HepG2 (cell line): Measurements from ENCODE around the gene ANXA6. TPM values are rescaled to one million over a fixed set of nuclear protein-coding genes. Genes with fewer than 3 reads are reported as not detected.

Experiments used
- ATAC-seq: fragments of 200-7000 bp; cut with Tn5 transposase; 3 replicates; pipeline ENCODE4 v1.9.1; 2020; ENCODE audit warnings: mild to moderate bottlenecking, moderate library complexity
- BruUV-seq: library from RNA; stranded (reverse); fragments of 400-500 nt; replicated peaks from 2 replicates; lab custom pipeline; 2021; lab: Mats Ljungman, UMichigan
- CTCF ChIA-PET: fragments of 300-600 bp; formaldehyde crosslinking; extraction: SDS; loops from one replicate; lab custom pipeline; 2021; ENCODE audit warnings: low total read pairs, inconsistent platforms, low intra/inter-chr PET ratio; lab: Yijun Ruan, JAX
- POLR2A ChIA-PET: fragments of 350-600 bp; sonication (Branson Sonifier 250); formaldehyde crosslinking; loops from one replicate; lab custom pipeline; 2020; ENCODE audit warnings: antibody characterized with exemption, inconsistent platforms; lab: Yijun Ruan, JAX
- DNase-seq: peaks from one replicate; pipeline ENCODE4 v3.0.0-alpha.2; 2015; ENCODE audit warnings: low spot score
- FAIRE-seq: peaks from 3 replicates; lab custom pipeline; 2011; peaks lifted over from hg19 to GRCh38; lab: Jason Lieb, UNC
- H2AFZ ChIP-seq: one replicate; pipeline ENCODE4 v1.6.1; 2011; ENCODE audit warnings: low read length, inconsistent platforms
- H3K27ac ChIP-seq: fragments of 300-600 bp; 3 replicates; pipeline ENCODE4 v1.8.0; 2011; ENCODE audit warnings: mixed run types, mild to moderate bottlenecking, mixed read lengths, low read length, inconsistent platforms; ENCODE audit not compliant: insufficient read depth; ENCODE audit errors: extremely low read length
- H3K27me3 ChIP-seq, 2 experiments: fragments of 200-600 bp in 1 of 2; 2 replicates in 1 of 2; 3 replicates in 1 of 2; pipeline versions ENCODE4 v1.6.0 to v1.8.0; 2011; ENCODE audit warnings: low read length in 2 of 2, mild to moderate bottlenecking in 2 of 2, moderate library complexity in 2 of 2, inconsistent platforms in 1 of 2; ENCODE audit not compliant: insufficient read depth in 2 of 2, control insufficient read depth in 1 of 2
- H3K36me3 ChIP-seq, 2 experiments: fragments of 200-600 bp in 1 of 2; replicated peaks in 1 of 2; 2 replicates in 1 of 2; 3 replicates in 1 of 2; pipeline versions ENCODE4 v1.5.1 to v1.8.0; 2011; ENCODE audit warnings: low read length in 2 of 2, inconsistent platforms in 1 of 2; ENCODE audit not compliant: insufficient read depth in 2 of 2, control insufficient read depth in 1 of 2
- H3K4me1 ChIP-seq: 2 replicates; pipeline ENCODE4 v1.5.1; 2012; ENCODE audit warnings: low read length, inconsistent platforms; ENCODE audit not compliant: insufficient read depth
- H3K4me2 ChIP-seq: 2 replicates; pipeline ENCODE4 v1.6.0; 2011; ENCODE audit warnings: low read depth, low read length, inconsistent platforms
- H3K4me3 ChIP-seq, 3 experiments: fragments of 200-600 bp in 1 of 3; sonication (generic), shearing (Covaris generic) in 1 of 3; replicated peaks in 1 of 3; 2 replicates each; pipeline ENCODE4 v1.5.1; 2011 to 2016; ENCODE audit warnings: low read length in 3 of 3, inconsistent platforms in 2 of 3, low read depth in 2 of 3, mild to moderate bottlenecking in 2 of 3, control low read depth in 1 of 3, mixed read lengths in 1 of 3; ENCODE audit not compliant: insufficient read depth in 1 of 3
- H3K79me2 ChIP-seq: one replicate; pipeline ENCODE4 v1.6.1; 2011; ENCODE audit warnings: low read length, inconsistent platforms; ENCODE audit not compliant: insufficient read depth
- H3K9ac ChIP-seq: 2 replicates; pipeline ENCODE4 v1.6.0; 2011; ENCODE audit warnings: mild to moderate bottlenecking, low read depth, low read length, inconsistent platforms; ENCODE audit not compliant: insufficient read depth
- H3K9me3 ChIP-seq: 2 replicates; pipeline ENCODE4 v1.5.1; 2012; ENCODE audit warnings: mild to moderate bottlenecking, low read length
- H4K20me1 ChIP-seq: 2 replicates; pipeline ENCODE4 v1.6.0; 2011; ENCODE audit warnings: inconsistent platforms, mild to moderate bottlenecking, low read length, moderate library complexity; ENCODE audit not compliant: insufficient read depth
- ATF7-NPFF ChIP-seq: sonication (generic); formaldehyde crosslinking; IDR thresholded peaks from 2 replicates; pipeline ENCODE4 v1.8.1; 2023; ENCODE audit warnings: mild to moderate bottlenecking, low read depth, missing genetic modification reagents, moderate library complexity
- E2F5 ChIP-seq: sonication (generic); formaldehyde crosslinking; conservative IDR thresholded peaks from 2 replicates; pipeline ENCODE4 v1.4.0; 2020; ENCODE audit warnings: missing genetic modification reagents
- KDM2A ChIP-seq: sonication (generic); formaldehyde crosslinking; IDR thresholded peaks from 2 replicates; pipeline ENCODE4 v1.4.0; 2020; ENCODE audit warnings: low read depth, missing genetic modification reagents, borderline replicate concordance
- MTERF4 ChIP-seq: sonication (generic); formaldehyde crosslinking; IDR thresholded peaks from 2 replicates; pipeline ENCODE4 v1.8.0; 2023; ENCODE audit warnings: mild to moderate bottlenecking, missing genetic modification reagents
- REST ChIP-seq, 2 experiments: IDR thresholded peaks; 2 replicates each; pipeline ENCODE4 v1.6.1; 2011 to 2012; ENCODE audit warnings: low read length in 2 of 2, borderline replicate concordance in 1 of 2, low read depth in 1 of 2, mild to moderate bottlenecking in 1 of 2, moderate library complexity in 1 of 2
- TBL1XR1 ChIP-seq: fragments of 150-350 bp; IDR thresholded peaks from 2 replicates; pipeline ENCODE4 v1.6.1; 2014; ENCODE audit warnings: borderline replicate concordance, low read length; ENCODE audit not compliant: partially characterized antibody
- ZNF10 ChIP-seq: sonication (generic); formaldehyde crosslinking; IDR thresholded peaks from 2 replicates; pipeline ENCODE4 v1.4.0; 2020; ENCODE audit warnings: mild to moderate bottlenecking, low read depth, missing genetic modification reagents, borderline replicate concordance
- ZNF629 ChIP-seq: sonication (generic); formaldehyde crosslinking; conservative IDR thresholded peaks from 2 replicates; pipeline ENCODE4 v1.5.0; 2020; ENCODE audit warnings: missing genetic modification reagents
- ZSCAN9 ChIP-seq: IDR thresholded peaks from 2 replicates; pipeline ENCODE4 v1.6.1; 2016; ENCODE audit warnings: borderline replicate concordance
- WGBS: methylation state at CpG from one replicate; pipeline ENCODE4 v1.1.6; 2017; ENCODE audit warnings: low lambda C conversion rate; 5-methylcytosine and 5-hydroxymethylcytosine counted together
- in situ Hi-C: cut with HindIII; loops from 2 replicates; pipeline ENCODE4 v1.10.0; 2017; ENCODE audit warnings: low pct_unique_long_range_greater_than_20kb; ENCODE audit not compliant: extremely low pct_ligation_motif_present
- intact Hi-C: fragments of 100-400 bp; cut with micrococcal nuclease; formaldehyde crosslinking; loops from one replicate; pipeline ENCODE4 v1.10.0; 2022; ENCODE audit not compliant: unreplicated experiment
- polyA plus RNA-seq, 8 experiments: library from polyadenylated mRNA; depleted of rRNA in 3 of 8; stranded (reverse) in 7 of 8; unstranded in 1 of 8; fragments of >200 nt; fragmentation: Illumina TruSeq in 4 of 8; extraction: Trizol in 4 of 8; gene quantifications; 2 replicates each; pipeline versions ENCODE4 v1.2.1 to v1.2.3, GENCODE V29; 2011 to 2016; ENCODE audit warnings: low read depth in 4 of 8, missing spikeins in 1 of 8, mixed read lengths in 1 of 8; ENCODE audit not compliant: insufficient read depth in 1 of 8
- total RNA-seq, 5 experiments: library from RNA; depleted of rRNA; stranded (reverse); fragments of >200 nt; fragmentation: Illumina TruSeq; extraction: Trizol; gene quantifications; 2 replicates each; pipeline ENCODE4 v1.2.3, GENCODE V29; 2016; ENCODE audit warnings: low read depth in 1 of 5

The ANXA6 gene
- total and polyA plus RNA-seq, 2 of the 13 experiments (the other 11 are each of a cell fraction or from before 2014, with no cell fraction given) = 103 to 125 TPM

- peaks cover 39 to 81% of the 10 kb centered on the region in 2 experiments for H3K36me3 ChIP-seq
- no peaks in the 10 kb centered on the region for H3K4me1 ChIP-seq
- no peaks in the 10 kb centered on the region for H3K9me3 ChIP-seq
- H3K27ac ChIP-seq = no peak overlapping the region
- H3K4me2 ChIP-seq = no peak overlapping the region
- POLR2A ChIA-PET = no interaction called here
- TF ChIP-seq ZNF629 (CRISPR knock-in tag) (peak; percentile 77), MTERF4 (CRISPR knock-in tag) (no peak)
- DNase-seq (no peak), ATAC-seq (no peak), FAIRE-seq (no peak)
- no peaks in the 10 kb centered on the region; a peak in 1 of 5 replicates for H3K27me3 ChIP-seq
- no peak overlapping the region for H2AFZ ChIP-seq
- intact Hi-C loops = no loop called here
- in situ Hi-C loops = loop anchor here (5.0 to 10.0 kb wide), 2 partner anchors 41 to 114 kb away; no protein-coding TSS in a partner anchor
- BruUV-seq = no TSS peak
- WGBS = 98% methylated on average over 2 of the region's 2 CpGs
- no peaks in the 10 kb centered on the region for H3K79me2 ChIP-seq
- H3K9ac ChIP-seq = no peak overlapping the region
- no peak overlapping the region for H3K4me3 ChIP-seq
- H4K20me1 ChIP-seq = no peaks in the 10 kb centered on the region; the same call in 1 of the 2 replicates
- CTCF ChIA-PET = no interaction called here
Observed at GRCh38 chr5:151121095-151121494, 36.5 kb downstream of the ANXA6 start.

- CTCF ChIA-PET = no interaction called here
- no peaks in the 10 kb centered on the region for H3K9me3 ChIP-seq
- no peak overlapping the region for H3K4me2 ChIP-seq
- H3K9ac ChIP-seq = no peak overlapping the region
- H3K79me2 ChIP-seq = no peaks in the 10 kb centered on the region
- POLR2A ChIA-PET = no interaction called here
- peaks cover 30 to 70% of the 10 kb centered on the region in 2 experiments for H3K36me3 ChIP-seq
- WGBS = 94% methylated on average over 5 of the region's 7 CpGs
- no peak for ATAC-seq
- DNase-seq = no peak
- no peak overlapping the region for H3K27ac ChIP-seq
- intact Hi-C loops = no loop called here
- no peaks in the 10 kb centered on the region for H3K4me1 ChIP-seq
- H3K27me3 ChIP-seq = no peaks in the 10 kb centered on the region; a peak in 1 of 5 replicates
- H2AFZ ChIP-seq = no peak overlapping the region
- in situ Hi-C loops = loop anchor here (5.0 kb wide), 1 partner anchor 67 kb away; no protein-coding TSS in a partner anchor
- TF ChIP-seq REST (IDR thresholded peaks at IDR 0.05; ENCODE audit: borderline replicate concordance in 1 of 2, low read depth in 1 of 2, low read length in 2 of 2) = no peak
- TF ChIP-seq TBL1XR1 = no peak
- TF ChIP-seq KDM2A (CRISPR knock-in tag) = no peak
- TF ChIP-seq ATF7-NPFF (CRISPR knock-in tag) = no peak
- TF ChIP-seq ZNF10 (CRISPR knock-in tag) = no peak
- TF ChIP-seq ZSCAN9 (CRISPR knock-in tag) = no peak
- TF ChIP-seq E2F5 (CRISPR knock-in tag) = no peak
- no TSS peak for BruUV-seq
- no peak overlapping the region for H3K4me3 ChIP-seq
- no peaks in the 10 kb centered on the region for H4K20me1 ChIP-seq
- FAIRE-seq = no peak
Observed at GRCh38 chr5:151118913-151119575, 38.5 kb downstream of the ANXA6 start.
